ENCODE measurements around the gene F11. TPM values are rescaled to one million over a fixed set of nuclear protein-coding genes. Genes with fewer than 3 reads are reported as not detected.
A peak's percentile ranks its signal among the peaks of the same experiment; 100 is the strongest.
"Not testable (repeated sequence)": the region's sequence is repeated elsewhere in the genome, so short reads cannot be mapped to it uniquely, and the experiment has no call there.

F11 gene
- total RNA-seq, 2 donors from 2014 or later, result not detected

DNA sequence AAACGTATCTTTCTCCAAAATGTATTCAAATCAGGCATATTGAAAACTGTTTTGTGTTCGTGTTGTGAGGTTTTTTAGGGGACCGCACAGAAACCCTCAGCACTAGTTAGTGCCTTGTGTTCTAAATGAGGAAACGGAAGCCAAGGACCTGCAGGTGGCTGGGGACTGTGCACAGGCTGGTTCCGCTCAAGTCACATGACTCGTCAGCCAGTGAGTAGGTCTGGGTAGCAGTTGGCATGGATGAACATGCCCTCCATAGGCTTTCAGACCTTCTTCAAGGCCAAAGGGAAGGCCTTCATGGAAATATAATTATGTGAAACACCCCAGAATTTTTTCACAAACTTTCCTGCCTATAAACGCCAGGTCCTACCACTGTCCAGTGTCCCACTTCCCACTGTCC lies 1.3 kb upstream of the F11 start:
- H3K27me3 Mint-ChIP-seq (ENCODE audit: insufficient read depth), result no peaks in the 10 kb centered on the region
- Histone ChIP-seq H3K4me3 (ENCODE audit: low read length) (no peak overlapping the region), H3K27ac (ENCODE audit: low read depth, low read length) (no peak overlapping the region), H3K9ac (ENCODE audit: extremely low read depth, low read length, poor library complexity, severe bottlenecking) (no peak overlapping the region), H3K36me3 (ENCODE audit: control insufficient read depth, insufficient read depth, low read length) (no peaks in the 10 kb centered on the region), H3K4me1 (ENCODE audit: control insufficient read depth, insufficient read depth, low read length) (no peaks in the 10 kb centered on the region), H3K27me3 (ENCODE audit: control insufficient read depth, insufficient read depth, low read length, poor library complexity, severe bottlenecking) (no peaks in the 10 kb centered on the region), H3K9me3 (ENCODE audit: control insufficient read depth, low read length) (no peaks in the 10 kb centered on the region)
- TF ChIP-seq, protein P1, sequence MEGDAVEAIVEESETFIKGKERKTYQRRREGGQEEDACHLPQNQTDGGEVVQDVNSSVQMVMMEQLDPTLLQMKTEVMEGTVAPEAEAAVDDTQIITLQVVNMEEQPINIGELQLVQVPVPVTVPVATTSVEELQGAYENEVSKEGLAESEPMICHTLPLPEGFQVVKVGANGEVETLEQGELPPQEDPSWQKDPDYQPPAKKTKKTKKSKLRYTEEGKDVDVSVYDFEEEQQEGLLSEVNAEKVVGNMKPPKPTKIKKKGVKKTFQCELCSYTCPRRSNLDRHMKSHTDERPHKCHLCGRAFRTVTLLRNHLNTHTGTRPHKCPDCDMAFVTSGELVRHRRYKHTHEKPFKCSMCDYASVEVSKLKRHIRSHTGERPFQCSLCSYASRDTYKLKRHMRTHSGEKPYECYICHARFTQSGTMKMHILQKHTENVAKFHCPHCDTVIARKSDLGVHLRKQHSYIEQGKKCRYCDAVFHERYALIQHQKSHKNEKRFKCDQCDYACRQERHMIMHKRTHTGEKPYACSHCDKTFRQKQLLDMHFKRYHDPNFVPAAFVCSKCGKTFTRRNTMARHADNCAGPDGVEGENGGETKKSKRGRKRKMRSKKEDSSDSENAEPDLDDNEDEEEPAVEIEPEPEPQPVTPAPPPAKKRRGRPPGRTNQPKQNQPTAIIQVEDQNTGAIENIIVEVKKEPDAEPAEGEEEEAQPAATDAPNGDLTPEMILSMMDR (conservative IDR thresholded peaks at IDR 0.05), result no peak
- no peak for DNase-seq
- H3K9me3 Mint-ChIP-seq, result no peaks in the 10 kb centered on the region
- peaks cover 14% of the 10 kb centered on the region for H3K4me1 Mint-ChIP-seq
- 93 to 95% methylated on average over 2 to 7 of the region's 7 CpGs for WGBS, 2 experiments (ENCODE audit: insufficient coverage in 1 of 2, insufficient read length in 1 of 2)
- peaks cover 4% of the 10 kb centered on the region for H3K36me3 Mint-ChIP-seq (ENCODE audit: low read depth)
- H3K27ac Mint-ChIP-seq, result no peak overlapping the region
- H3K4me3 Mint-ChIP-seq, result no peak overlapping the region

DNA sequence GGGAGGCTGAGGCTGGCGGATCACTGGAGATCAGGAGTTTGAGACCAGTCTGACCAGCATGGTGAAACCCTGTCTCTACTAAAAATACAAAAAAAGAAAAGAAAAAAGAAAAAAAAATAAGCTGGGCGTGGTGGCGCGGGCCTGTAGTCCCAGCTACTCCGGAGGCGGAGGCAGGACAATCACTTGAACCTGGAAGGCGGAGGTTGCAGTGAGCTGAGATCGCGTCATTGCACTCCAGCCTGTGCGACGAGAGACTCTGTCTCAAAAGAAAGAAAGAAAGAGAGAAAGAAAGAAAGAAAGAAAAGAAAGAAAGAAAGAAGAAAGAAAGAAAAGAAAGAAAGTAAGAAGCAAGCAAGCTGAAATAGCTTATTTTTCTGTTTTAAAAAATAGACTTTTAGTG lies 739 bp upstream of the F11 start:
- WGBS, 2 experiments (ENCODE audit: insufficient coverage in 1 of 2, insufficient read length in 1 of 2), result 77 to 84% methylated on average over 10 to 11 of the region's 11 CpGs
- H3K4me1 ChIP-seq (ENCODE audit: control insufficient read depth, insufficient read depth, low read length); H3K9ac ChIP-seq (ENCODE audit: extremely low read depth, low read length, poor library complexity, severe bottlenecking); H3K4me3 ChIP-seq (ENCODE audit: low read length); H3K9me3 ChIP-seq (ENCODE audit: control insufficient read depth, low read length); H3K36me3 Mint-ChIP-seq (ENCODE audit: low read depth); H3K27me3 ChIP-seq (ENCODE audit: control insufficient read depth, insufficient read depth, low read length, poor library complexity, severe bottlenecking); H3K27ac ChIP-seq (ENCODE audit: low read depth, low read length); H3K9me3 Mint-ChIP-seq; H3K27me3 Mint-ChIP-seq (ENCODE audit: insufficient read depth); DNase-seq; H3K36me3 ChIP-seq (ENCODE audit: control insufficient read depth, insufficient read depth, low read length); H3K4me3 Mint-ChIP-seq: not testable (repeated sequence)
- Mint-ChIP-seq H3K27ac (peak overlapping the region; percentile 37), H3K4me1 (peaks cover 14% of the 10 kb centered on the region)

DNA sequence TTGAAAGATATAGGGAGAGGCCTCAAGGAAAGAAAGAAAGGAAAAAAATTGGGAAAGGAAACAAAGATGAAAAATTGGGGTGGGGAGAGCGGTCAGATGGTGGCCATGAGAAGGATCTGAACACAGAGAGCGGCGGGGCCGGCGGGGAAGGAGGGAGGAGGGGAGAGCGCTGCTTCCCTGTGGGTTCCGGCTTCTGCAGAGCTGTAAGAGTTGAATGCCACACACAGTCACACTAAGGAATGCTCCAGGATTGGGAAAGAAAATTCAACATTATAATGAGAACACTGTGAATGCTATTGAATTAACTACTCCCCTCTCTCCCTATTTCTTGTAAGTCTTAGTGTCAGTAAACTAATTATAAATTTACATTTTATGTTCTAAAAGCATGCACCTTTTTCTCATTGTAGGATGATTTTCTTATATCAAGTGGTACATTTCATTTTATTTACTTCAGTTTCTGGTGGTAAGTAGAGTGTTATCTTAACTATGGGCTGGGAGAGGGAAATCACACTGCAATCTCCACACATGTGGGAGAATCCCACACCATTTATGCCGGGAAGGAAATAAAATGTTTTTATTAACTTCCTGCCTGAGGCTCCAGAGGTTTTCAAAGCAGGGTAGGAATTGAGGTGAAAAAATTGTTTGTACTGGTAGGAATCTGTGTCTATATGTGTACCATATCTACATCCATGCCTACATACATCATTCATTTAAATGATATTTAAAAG lies 904 bp downstream of the F11 start:
- no peaks in the 10 kb centered on the region for H3K27me3 Mint-ChIP-seq (ENCODE audit: insufficient read depth)
- TF ChIP-seq, protein P1 (conservative IDR thresholded peaks at IDR 0.05), result no peak
- H3K27ac Mint-ChIP-seq, result peak overlapping the region; percentile 89
- Histone ChIP-seq H3K27ac (ENCODE audit: low read depth, low read length) (peak overlapping the region; percentile 34), H3K9ac (ENCODE audit: extremely low read depth, low read length, poor library complexity, severe bottlenecking) (no peak overlapping the region), H3K27me3 (ENCODE audit: control insufficient read depth, insufficient read depth, low read length, poor library complexity, severe bottlenecking) (no peaks in the 10 kb centered on the region), H3K36me3 (ENCODE audit: control insufficient read depth, insufficient read depth, low read length) (no peaks in the 10 kb centered on the region), H3K4me1 (ENCODE audit: control insufficient read depth, insufficient read depth, low read length) (no peaks in the 10 kb centered on the region), H3K4me3 (ENCODE audit: low read length) (peak overlapping the region; percentile 57), H3K9me3 (ENCODE audit: control insufficient read depth, low read length) (no peaks in the 10 kb centered on the region)
- no peaks in the 10 kb centered on the region for H3K9me3 Mint-ChIP-seq
- H3K4me1 Mint-ChIP-seq, result peaks cover 14% of the 10 kb centered on the region
- peak; percentile 76 for DNase-seq
- no peaks in the 10 kb centered on the region for H3K36me3 Mint-ChIP-seq (ENCODE audit: low read depth)
- H3K4me3 Mint-ChIP-seq, result peak overlapping the region; percentile 50
- WGBS, 2 experiments (ENCODE audit: insufficient coverage in 1 of 2, insufficient read length in 1 of 2), result 14% methylated on average over 5 of the region's 8 CpGs; no CpG with 5 or more reads in 1 of the 2 experiments

Data from endodermal cell (in vitro differentiated cells).